Upper lobe of left lung (tissue), 4 donors: ENCODE measurements around the gene TMEM52.

Experiments used
- CTCF ChIP-seq, 6 experiments: fragments of 450-650 bp in 4 of 6; fragments of 200-600 bp in 2 of 6; sonication (generic) in 2 of 6; IDR thresholded peaks; one replicate each; pipeline ENCODE4 v1.5.1; 2016 to 2019; ENCODE audit warnings: antibody characterized with exemption in 6 of 6
- POLR2A ChIP-seq, 4 donors: fragments of 450-650 bp; IDR thresholded peaks; one replicate each; pipeline ENCODE4 v1.5.1; 2016 to 2017; ENCODE audit warnings: antibody characterized with exemption in 4 of 4, mild to moderate bottlenecking in 2 of 4
- POLR2AphosphoS5 ChIP-seq, 2 donors: sonication (generic); formaldehyde crosslinking; IDR thresholded peaks; one replicate each; pipeline ENCODE4 v1.5.1; 2017; ENCODE audit warnings: antibody characterized with exemption in 2 of 2

- TF ChIP-seq CTCF (IDR thresholded peaks at IDR 0.05), result no peak
- TF ChIP-seq POLR2AphosphoS5 (IDR thresholded peaks at IDR 0.05), result no peak
- TF ChIP-seq POLR2A (IDR thresholded peaks at IDR 0.05), result no peak
Measured at GRCh38 chr1:1895060-1895418, 24.0 kb downstream of the TMEM52 start.
